Fibroblast of lung (primary cell): ENCODE measurements around the gene NKD1. TPM values are rescaled to one million over a fixed set of nuclear protein-coding genes. Genes with fewer than 3 reads are reported as not detected.

Source experiments
- DNase-seq, 2 donors: peaks; one replicate each; pipeline versions ENCODE4 v3.0.0 to v3.0.0-alpha.2; 2010; ENCODE audit warnings: low read depth in 2 of 2
- H2AFZ ChIP-seq: 2 replicates; pipeline ENCODE4 v1.5.1; 2012; ENCODE audit warnings: low read length, control low read depth, inconsistent platforms
- H3K27ac ChIP-seq: 2 replicates; pipeline ENCODE4 v1.5.1; 2011; ENCODE audit warnings: low read length, control low read depth; ENCODE audit not compliant: insufficient read depth
- H3K27me3 ChIP-seq: 2 replicates; pipeline ENCODE4 v1.5.1; 2011; ENCODE audit warnings: mild to moderate bottlenecking, low read length; ENCODE audit not compliant: control insufficient read depth, insufficient read depth
- H3K36me3 ChIP-seq: 2 replicates; pipeline ENCODE4 v1.5.1; 2011; ENCODE audit warnings: low read length; ENCODE audit not compliant: control insufficient read depth, insufficient read depth
- H3K4me1 ChIP-seq: 2 replicates; pipeline ENCODE4 v1.5.1; 2011; ENCODE audit warnings: low read length; ENCODE audit not compliant: control insufficient read depth, insufficient read depth; ENCODE audit errors: extremely low read depth
- H3K4me2 ChIP-seq: 2 replicates; pipeline ENCODE4 v1.5.1; 2011; ENCODE audit warnings: low read length, control low read depth; ENCODE audit not compliant: insufficient read depth; ENCODE audit errors: extremely low read depth
- H3K4me3 ChIP-seq, 4 experiments: fragments of 200-600 bp in 1 of 4; sonication (generic) in 1 of 4; replicated peaks in 1 of 4; 2 replicates each; pipeline ENCODE4 v1.5.1; 2011 to 2016; ENCODE audit warnings: low read length in 4 of 4, low read depth in 3 of 4, mild to moderate bottlenecking in 3 of 4, control low read depth in 2 of 4, inconsistent platforms in 1 of 4, mixed read lengths in 1 of 4; ENCODE audit not compliant: insufficient read depth in 1 of 4; ENCODE audit errors: control extremely low read depth in 1 of 4
- H3K79me2 ChIP-seq: 2 replicates; pipeline ENCODE4 v1.5.1; 2012; ENCODE audit warnings: mild to moderate bottlenecking, low read length, inconsistent platforms; ENCODE audit not compliant: control insufficient read depth, insufficient read depth
- H3K9ac ChIP-seq: 2 replicates; pipeline ENCODE4 v1.5.1; 2011; ENCODE audit warnings: mild to moderate bottlenecking, low read length, control low read depth; ENCODE audit not compliant: insufficient read depth
- H3K9me3 ChIP-seq: 2 replicates; pipeline ENCODE4 v1.5.1; 2012; ENCODE audit warnings: low read depth, low read length; ENCODE audit not compliant: control insufficient read depth, insufficient read depth
- H4K20me1 ChIP-seq: 2 replicates; pipeline ENCODE4 v1.5.1; 2011; ENCODE audit warnings: low read length; ENCODE audit not compliant: control insufficient read depth, insufficient read depth; ENCODE audit errors: extremely low read depth
- EZH2 ChIP-seq: IDR thresholded peaks from 2 replicates; pipeline ENCODE4 v1.5.1; 2012; ENCODE audit warnings: low read length, control low read depth, mild to moderate bottlenecking; ENCODE audit errors: missing control alignments
- polyA plus RNA-seq, 2 donors: library from polyadenylated mRNA; depleted of rRNA in 1 of 2; stranded (reverse) in 1 of 2; unstranded in 1 of 2; fragments of >200 nt; gene quantifications; 2 replicates each; pipeline ENCODE4 v1.2.1, GENCODE V29; 2011 to 2012; ENCODE audit warnings: missing spikeins in 1 of 2
- total RNA-seq: library from RNA; depleted of rRNA; stranded (reverse); fragments of >200 nt; gene quantifications from 2 replicates; pipeline ENCODE4 v1.2.1, GENCODE V29; 2014
- TF ChIP-seq, protein P1 (sequence below), 2 donors: IDR thresholded peaks in 1 of 2; conservative IDR thresholded peaks in 1 of 2; 1 replicate in 1 of 2; 2 replicates in 1 of 2; pipeline ENCODE4 v1.5.1; 2011 to 2012; ENCODE audit warnings: low read length in 2 of 2, control low read depth in 1 of 2, inconsistent platforms in 1 of 2, low read depth in 1 of 2, mild to moderate bottlenecking in 1 of 2

Gene NKD1
- total and polyA plus RNA-seq, 2 donors (not counting 1 experiment from before 2014, with no cell fraction given), result under 0.01 to 0.12 TPM

DNA sequence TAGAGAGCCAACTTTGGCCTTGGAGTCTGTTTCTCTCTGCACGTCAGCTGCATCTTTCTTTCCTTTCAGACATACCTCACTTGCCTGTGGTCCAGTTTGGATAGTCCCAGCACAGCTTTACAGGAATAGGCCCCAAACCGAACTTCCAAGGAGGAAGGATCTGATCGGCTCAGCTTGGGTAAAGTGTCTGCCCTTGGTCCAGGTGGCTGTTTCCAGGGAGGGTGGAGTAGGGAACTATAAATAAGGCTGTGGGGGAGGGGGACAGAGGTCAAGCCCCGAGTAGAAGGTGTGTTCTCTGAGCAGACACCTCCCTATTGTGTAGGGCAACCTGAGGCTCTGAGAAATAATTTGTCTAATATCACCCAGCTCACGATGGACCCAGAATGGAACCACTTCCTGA is 29.2 kb upstream of the NKD1 start:
- Histone ChIP-seq H3K27me3 (no peaks in the 10 kb centered on the region), H3K79me2 (no peaks in the 10 kb centered on the region), H3K4me3 (no peak overlapping the region), H3K4me1 (no peaks in the 10 kb centered on the region), H3K36me3 (no peaks in the 10 kb centered on the region), H4K20me1 (no peaks in the 10 kb centered on the region), H3K9ac (no peak overlapping the region), H3K9me3 (no peaks in the 10 kb centered on the region), H3K27ac (no peak overlapping the region), H3K4me2 (no peak overlapping the region), H2AFZ (no peak overlapping the region)
- TF ChIP-seq EZH2, result no peak
- TF ChIP-seq, protein P1, sequence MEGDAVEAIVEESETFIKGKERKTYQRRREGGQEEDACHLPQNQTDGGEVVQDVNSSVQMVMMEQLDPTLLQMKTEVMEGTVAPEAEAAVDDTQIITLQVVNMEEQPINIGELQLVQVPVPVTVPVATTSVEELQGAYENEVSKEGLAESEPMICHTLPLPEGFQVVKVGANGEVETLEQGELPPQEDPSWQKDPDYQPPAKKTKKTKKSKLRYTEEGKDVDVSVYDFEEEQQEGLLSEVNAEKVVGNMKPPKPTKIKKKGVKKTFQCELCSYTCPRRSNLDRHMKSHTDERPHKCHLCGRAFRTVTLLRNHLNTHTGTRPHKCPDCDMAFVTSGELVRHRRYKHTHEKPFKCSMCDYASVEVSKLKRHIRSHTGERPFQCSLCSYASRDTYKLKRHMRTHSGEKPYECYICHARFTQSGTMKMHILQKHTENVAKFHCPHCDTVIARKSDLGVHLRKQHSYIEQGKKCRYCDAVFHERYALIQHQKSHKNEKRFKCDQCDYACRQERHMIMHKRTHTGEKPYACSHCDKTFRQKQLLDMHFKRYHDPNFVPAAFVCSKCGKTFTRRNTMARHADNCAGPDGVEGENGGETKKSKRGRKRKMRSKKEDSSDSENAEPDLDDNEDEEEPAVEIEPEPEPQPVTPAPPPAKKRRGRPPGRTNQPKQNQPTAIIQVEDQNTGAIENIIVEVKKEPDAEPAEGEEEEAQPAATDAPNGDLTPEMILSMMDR (conservative IDR thresholded peaks at IDR 0.05 in 1 of 2, IDR thresholded peaks at IDR 0.05 in 1 of 2; ENCODE audit: low read depth in 1 of 2, low read length in 2 of 2), result no peak
- no peak for DNase-seq

DNA sequence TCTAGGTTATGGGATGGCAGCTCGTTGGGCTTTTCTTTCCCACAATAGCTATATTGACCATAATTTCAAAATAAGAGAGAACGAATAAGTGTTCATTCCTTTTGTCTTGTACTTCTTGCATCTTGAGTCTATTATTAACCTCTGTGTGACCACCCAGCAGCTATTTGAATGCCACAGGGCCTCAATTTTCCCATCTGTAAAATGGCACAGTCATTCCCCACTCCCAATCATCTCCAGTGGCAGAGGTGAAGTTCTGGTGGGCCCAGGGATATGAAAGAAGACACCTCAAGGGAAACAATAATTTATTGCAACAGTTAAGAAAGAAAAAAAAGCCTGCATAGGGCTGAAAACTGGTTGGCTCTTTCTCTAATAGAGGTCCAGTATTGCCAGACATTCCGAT is 28.6 kb upstream of the NKD1 start:
- Histone ChIP-seq H3K79me2 (no peaks in the 10 kb centered on the region), H3K36me3 (no peaks in the 10 kb centered on the region), H3K4me3 (no peak overlapping the region), H3K9ac (no peak overlapping the region), H3K27me3 (no peaks in the 10 kb centered on the region), H3K9me3 (no peaks in the 10 kb centered on the region), H2AFZ (no peak overlapping the region), H3K4me2 (no peak overlapping the region), H3K27ac (no peak overlapping the region), H4K20me1 (no peaks in the 10 kb centered on the region), H3K4me1 (no peaks in the 10 kb centered on the region)
- TF ChIP-seq, protein P1 (conservative IDR thresholded peaks at IDR 0.05 in 1 of 2, IDR thresholded peaks at IDR 0.05 in 1 of 2; ENCODE audit: low read depth in 1 of 2, low read length in 2 of 2), result no peak
- TF ChIP-seq EZH2, result no peak
- no peak for DNase-seq

DNA sequence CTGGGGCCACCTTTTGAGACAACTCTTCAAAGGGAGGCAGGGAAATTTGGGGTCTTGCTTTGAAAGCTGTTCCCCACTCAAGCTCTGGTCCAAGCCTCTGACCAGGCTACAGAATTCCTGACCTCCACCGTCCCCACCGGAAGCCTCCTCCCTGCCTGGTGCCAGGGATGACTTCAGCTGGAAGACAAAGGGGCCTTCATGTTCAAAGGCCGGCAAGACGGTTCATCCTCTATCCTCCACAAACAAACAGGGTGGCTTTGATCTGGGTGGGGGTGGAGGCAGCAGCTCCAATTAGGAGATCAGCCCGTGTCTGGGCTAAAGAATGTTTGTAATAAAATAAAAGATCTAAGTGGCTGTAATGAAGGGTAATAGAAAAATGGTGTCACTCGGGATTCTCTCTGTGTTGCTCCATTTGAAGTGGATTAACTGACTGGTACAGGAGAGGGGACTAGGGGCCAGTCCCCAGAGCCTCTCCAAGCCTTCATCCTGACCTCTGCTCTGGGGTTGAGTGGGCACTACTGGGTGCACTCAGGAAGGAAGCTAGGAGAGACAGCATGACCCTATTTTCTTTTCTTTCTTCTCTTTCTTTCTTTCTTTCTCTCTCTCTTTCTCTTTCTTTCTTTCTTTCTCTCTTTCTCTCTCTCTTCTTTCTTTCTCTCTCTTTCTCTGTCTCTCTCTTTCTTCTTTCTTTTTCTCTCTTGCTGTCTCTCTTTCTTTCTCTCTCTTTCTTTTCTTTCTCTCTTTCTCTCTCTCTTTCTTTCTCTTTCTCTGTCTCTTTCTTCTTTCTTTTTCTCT is 27.5 kb upstream of the NKD1 start:
- DNase-seq, result no peak
- no peak overlapping the region for H2AFZ ChIP-seq
- H4K20me1 ChIP-seq, result no peaks in the 10 kb centered on the region
- H3K4me1 ChIP-seq, result no peaks in the 10 kb centered on the region
- no peaks in the 10 kb centered on the region for H3K27me3 ChIP-seq
- H3K9ac ChIP-seq, result no peak overlapping the region
- no peak overlapping the region for H3K27ac ChIP-seq
- no peaks in the 10 kb centered on the region for H3K36me3 ChIP-seq
- H3K4me2 ChIP-seq, result no peak overlapping the region
- H3K9me3 ChIP-seq, result no peaks in the 10 kb centered on the region
- no peak overlapping the region for H3K4me3 ChIP-seq
- no peak for TF ChIP-seq EZH2
- TF ChIP-seq, protein P1 (conservative IDR thresholded peaks at IDR 0.05 in 1 of 2, IDR thresholded peaks at IDR 0.05 in 1 of 2; ENCODE audit: low read depth in 1 of 2, low read length in 2 of 2), result no peak
- H3K79me2 ChIP-seq, result no peaks in the 10 kb centered on the region
